Panc1 (cell line): ENCODE data around the gene SMIM43.

Source experiments
- CTCF ChIP-seq: fragments of 450-650 bp; IDR thresholded peaks from 2 replicates; pipeline ENCODE4 v1.5.1; 2017; ENCODE audit warnings: mild to moderate bottlenecking
- POLR2AphosphoS5 ChIP-seq: IDR thresholded peaks from 2 replicates; pipeline ENCODE4 v1.6.1; 2012; ENCODE audit warnings: mild to moderate bottlenecking, low read depth, low read length, moderate library complexity
- REST ChIP-seq, 2 experiments: IDR thresholded peaks; 2 replicates each; pipeline ENCODE4 v1.6.1; 2011 to 2012; ENCODE audit warnings: low read depth in 2 of 2, control low read depth in 1 of 2, low read length in 1 of 2, mild to moderate bottlenecking in 1 of 2, moderate library complexity in 1 of 2; ENCODE audit not compliant: insufficient read depth in 1 of 2
- SIN3A ChIP-seq: IDR thresholded peaks from 2 replicates; pipeline ENCODE4 v1.6.1; 2012; ENCODE audit warnings: low read depth, mild to moderate bottlenecking, low read length, moderate library complexity, borderline replicate concordance; ENCODE audit not compliant: insufficient read depth
- TCF7L2 ChIP-seq: IDR thresholded peaks from 2 replicates; pipeline ENCODE4 v1.6.1; 2011; ENCODE audit warnings: mild to moderate bottlenecking, low read depth, low read length, inconsistent platforms

- no peak for TF ChIP-seq TCF7L2
- TF ChIP-seq CTCF, result no peak
- TF ChIP-seq POLR2AphosphoS5, result no peak
- TF ChIP-seq REST (IDR thresholded peaks at IDR 0.05; ENCODE audit: insufficient read depth in 1 of 2, low read depth in 2 of 2, low read length in 1 of 2), result no peak
- TF ChIP-seq SIN3A, result no peak
Observed at GRCh38 chr4:121788896-121789295, 23.9 kb upstream of the SMIM43 start.
